ENCODE results near the gene ZFP36.
A peak's percentile ranks its signal among the peaks of the same experiment; 100 is the strongest.

The ZFP36 gene

DNA sequence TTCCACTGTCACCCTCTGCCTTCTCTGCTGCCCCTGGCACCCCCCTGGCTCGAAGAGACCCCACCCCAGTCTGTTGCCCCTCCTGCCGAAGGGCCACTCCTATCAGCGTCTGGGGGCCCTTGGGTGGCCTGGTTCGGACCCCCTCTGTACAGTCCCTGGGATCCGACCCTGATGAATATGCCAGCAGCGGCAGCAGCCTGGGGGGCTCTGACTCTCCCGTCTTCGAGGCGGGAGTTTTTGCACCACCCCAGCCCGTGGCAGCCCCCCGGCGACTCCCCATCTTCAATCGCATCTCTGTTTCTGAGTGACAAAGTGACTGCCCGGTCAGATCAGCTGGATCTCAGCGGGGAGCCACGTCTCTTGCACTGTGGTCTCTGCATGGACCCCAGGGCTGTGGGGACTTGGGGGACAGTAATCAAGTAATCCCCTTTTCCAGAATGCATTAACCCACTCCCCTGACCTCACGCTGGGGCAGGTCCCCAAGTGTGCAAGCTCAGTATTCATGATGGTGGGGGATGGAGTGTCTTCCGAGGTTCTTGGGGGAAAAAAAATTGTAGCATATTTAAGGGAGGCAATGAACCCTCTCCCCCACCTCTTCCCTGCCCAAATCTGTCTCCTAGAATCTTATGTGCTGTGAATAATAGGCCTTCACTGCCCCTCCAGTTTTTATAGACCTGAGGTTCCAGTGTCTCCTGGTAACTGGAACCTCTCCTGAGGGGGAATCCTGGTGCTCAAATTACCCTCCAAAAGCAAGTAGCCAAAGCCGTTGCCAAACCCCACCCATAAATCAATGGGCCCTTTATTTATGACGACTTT is 2.0 kb downstream of the ZFP36 start:
- Mint-ChIP-seq H3K9me3 (no peaks in the 10 kb centered on the region), H3K27me3 (no peaks in the 10 kb centered on the region), H3K4me1 (ENCODE audit: low read depth) (peaks cover 63% of the 10 kb centered on the region), H3K36me3 (ENCODE audit: low read depth) (peaks cover 15% of the 10 kb centered on the region), H3K4me3 (peak overlapping the region; percentile 84), H3K27ac (peak overlapping the region; percentile 88)

DNA sequence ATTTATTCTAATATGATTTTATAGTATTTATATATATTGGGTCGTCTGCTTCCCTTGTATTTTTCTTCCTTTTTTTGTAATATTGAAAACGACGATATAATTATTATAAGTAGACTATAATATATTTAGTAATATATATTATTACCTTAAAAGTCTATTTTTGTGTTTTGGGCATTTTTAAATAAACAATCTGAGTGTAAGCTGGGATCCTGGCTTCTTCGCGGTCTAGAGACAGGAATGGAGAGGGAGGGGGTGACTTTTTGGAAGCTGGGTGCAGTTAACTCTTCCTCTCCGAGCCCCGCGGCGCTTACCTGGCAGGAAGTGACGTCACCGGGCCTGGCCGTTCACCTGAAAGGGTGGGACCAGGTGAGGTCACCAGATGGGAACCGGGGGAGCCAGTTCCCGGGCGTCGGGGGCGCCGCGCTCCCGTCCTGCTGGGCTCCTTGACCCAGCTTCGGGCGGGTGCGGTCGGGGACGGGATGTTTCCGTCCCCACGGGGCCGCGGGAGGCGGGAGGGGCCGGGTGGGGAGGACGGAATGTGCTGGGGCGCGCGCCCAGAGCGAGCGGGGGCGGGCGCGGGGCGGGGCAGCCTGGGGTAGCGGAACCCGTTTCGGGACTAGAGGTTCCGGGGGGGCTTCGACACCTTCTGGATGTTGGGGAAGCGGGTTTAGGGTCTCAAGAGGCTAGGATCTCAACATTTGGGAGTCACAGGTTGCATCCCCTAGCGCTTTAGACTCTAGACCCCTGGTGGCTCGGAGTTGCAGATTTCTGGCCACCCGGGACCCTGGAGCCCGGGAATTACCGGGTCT is 2.8 kb downstream of the ZFP36 start:
- peaks cover 63% of the 10 kb centered on the region for H3K4me1 Mint-ChIP-seq (ENCODE audit: low read depth)
- peak overlapping the region; percentile 88 for H3K27ac Mint-ChIP-seq
- H3K27me3 Mint-ChIP-seq = no peaks in the 10 kb centered on the region
- H3K9me3 Mint-ChIP-seq = no peaks in the 10 kb centered on the region
- H3K36me3 Mint-ChIP-seq (ENCODE audit: low read depth) = peaks cover 15% of the 10 kb centered on the region
- H3K4me3 Mint-ChIP-seq = peak overlapping the region; percentile 84

DNA sequence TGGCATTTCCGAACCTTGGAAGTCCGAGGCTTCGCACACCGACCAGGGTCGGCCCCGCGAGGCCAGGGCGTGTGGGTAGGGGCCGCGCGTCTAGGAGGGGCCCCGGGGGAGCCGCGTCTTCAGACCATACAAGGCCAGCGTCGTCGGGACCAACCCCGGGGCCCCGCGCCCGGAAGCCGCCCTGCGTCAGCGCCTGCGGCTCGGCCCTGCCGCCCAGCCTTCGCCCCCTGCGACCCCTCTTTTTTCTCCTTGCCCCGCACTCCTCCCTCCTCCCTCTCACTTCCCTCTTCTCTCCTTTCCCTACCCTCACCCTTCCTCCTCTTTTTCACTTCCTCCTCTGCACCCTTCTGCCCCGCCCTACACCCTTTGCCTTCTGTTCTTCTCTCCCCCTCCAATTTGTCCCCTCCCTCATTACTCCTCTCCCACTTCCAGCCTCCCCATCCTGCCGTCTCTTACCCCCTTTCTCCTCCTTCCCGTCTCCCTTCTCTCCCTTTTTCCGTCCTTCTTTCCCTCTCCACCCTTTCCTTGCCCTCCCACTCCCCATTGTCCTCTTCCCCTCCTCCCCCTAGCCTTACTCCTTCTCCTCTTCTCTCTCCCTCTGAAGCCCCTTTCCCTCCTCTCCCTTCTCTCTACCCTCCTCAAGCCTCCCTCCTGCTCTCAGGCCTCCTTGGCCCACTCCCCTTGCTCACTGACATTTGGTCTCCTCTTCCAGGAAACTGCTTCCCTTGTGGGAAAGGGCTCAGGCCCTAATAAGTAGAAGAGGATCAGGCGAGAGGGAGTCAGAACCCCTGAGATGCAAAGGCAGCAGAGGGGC is 3.6 kb downstream of the ZFP36 start:
- H3K27ac Mint-ChIP-seq = peak overlapping the region; percentile 79
- peak overlapping the region; percentile 84 for H3K4me3 Mint-ChIP-seq
- no peaks in the 10 kb centered on the region for H3K27me3 Mint-ChIP-seq
- peaks cover 58% of the 10 kb centered on the region for H3K4me1 Mint-ChIP-seq (ENCODE audit: low read depth)
- H3K9me3 Mint-ChIP-seq = no peaks in the 10 kb centered on the region
- H3K36me3 Mint-ChIP-seq (ENCODE audit: low read depth) = peaks cover 15% of the 10 kb centered on the region

- no peaks in the 10 kb centered on the region for H3K27me3 Mint-ChIP-seq
- H3K9me3 Mint-ChIP-seq = no peaks in the 10 kb centered on the region
- H3K4me3 Mint-ChIP-seq = peak overlapping the region; percentile 84
- peak overlapping the region; percentile 79 for H3K27ac Mint-ChIP-seq
- peaks cover 52% of the 10 kb centered on the region for H3K4me1 Mint-ChIP-seq (ENCODE audit: low read depth)
- H3K36me3 Mint-ChIP-seq (ENCODE audit: low read depth) = peaks cover 15% of the 10 kb centered on the region
These were observed 4.1 kb downstream of the ZFP36 start for GRCh38 chr19:39410831-39411080.

DNA sequence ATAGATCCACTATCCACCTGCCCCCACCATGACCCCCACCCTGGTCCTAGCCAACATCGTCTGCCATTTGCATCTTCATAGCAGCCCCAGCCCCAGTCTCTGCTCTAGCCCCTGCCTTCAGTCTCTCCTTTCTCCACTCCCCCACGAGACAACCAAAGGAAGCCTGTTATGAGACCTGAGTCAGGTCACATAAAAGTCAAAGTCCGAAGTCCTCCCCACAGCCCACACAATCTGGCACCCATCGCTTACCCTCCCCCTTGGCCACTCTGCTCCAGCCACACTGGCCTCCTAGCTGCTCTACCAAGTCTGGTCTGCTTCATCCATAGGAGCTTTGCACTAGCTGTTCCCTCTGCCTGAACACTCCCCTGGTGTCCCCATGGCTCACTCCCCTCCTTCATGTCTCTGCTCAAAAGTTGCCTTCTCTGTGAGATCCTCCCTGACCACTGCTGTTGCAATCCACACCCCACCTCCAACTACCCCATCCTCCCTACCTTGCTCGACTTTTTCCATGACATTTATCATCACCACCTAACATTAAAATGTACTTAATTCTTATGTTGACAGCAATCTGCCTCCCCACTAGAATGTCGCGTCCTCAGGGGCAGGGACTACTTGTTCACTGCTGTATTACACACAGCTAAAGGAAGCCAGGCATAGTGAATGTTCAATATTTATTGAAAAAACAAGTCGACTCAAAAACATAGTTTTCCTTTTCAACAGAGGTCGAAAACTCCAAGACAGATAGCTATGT is 4.6 kb downstream of the ZFP36 start:
- H3K27ac Mint-ChIP-seq = peak overlapping the region; percentile 79
- peak overlapping the region; percentile 84 for H3K4me3 Mint-ChIP-seq
- no peaks in the 10 kb centered on the region for H3K9me3 Mint-ChIP-seq
- no peaks in the 10 kb centered on the region for H3K27me3 Mint-ChIP-seq
- H3K4me1 Mint-ChIP-seq (ENCODE audit: low read depth) = peaks cover 47% of the 10 kb centered on the region
- peaks cover 15% of the 10 kb centered on the region for H3K36me3 Mint-ChIP-seq (ENCODE audit: low read depth)

DNA sequence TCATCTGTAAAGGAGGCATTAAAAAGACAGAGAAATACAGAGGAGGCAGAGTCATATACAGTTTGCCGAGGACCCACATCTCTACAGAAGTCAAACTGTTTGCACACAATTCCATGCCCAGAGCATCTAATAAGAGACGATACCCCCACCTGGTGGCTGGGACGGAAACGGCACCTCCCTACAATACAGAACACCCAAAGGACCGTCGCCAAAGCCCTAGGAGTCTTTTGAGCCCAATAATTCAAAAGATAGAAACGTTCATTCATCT is 5.1 kb downstream of the ZFP36 start:
- Mint-ChIP-seq H3K27ac (peak overlapping the region; percentile 79), H3K4me3 (peak overlapping the region; percentile 84), H3K27me3 (no peaks in the 10 kb centered on the region), H3K9me3 (no peaks in the 10 kb centered on the region), H3K4me1 (ENCODE audit: low read depth) (peaks cover 45% of the 10 kb centered on the region), H3K36me3 (ENCODE audit: low read depth) (peaks cover 15% of the 10 kb centered on the region)

GRCh38 chr19:39412100-39412866 is 5.6 kb downstream of the ZFP36 start, which contains the start of gene PLEKHG2:
Gene PLEKHG2 (plus strand): TSS chr19:39412669. CDS start chr19:39414087, 1,418 bp downstream.
- Mint-ChIP-seq H3K27ac (peak within 1 kb of the TSS; percentile 79), H3K9me3 (no peaks in the 10 kb centered on the region), H3K27me3 (no peaks in the 10 kb centered on the region), H3K4me3 (peak within 1 kb of the TSS; percentile 84), H3K4me1 (ENCODE audit: low read depth) (peaks cover 45% of the 10 kb centered on the region), H3K36me3 (ENCODE audit: low read depth) (peaks cover 15% of the 10 kb centered on the region)

DNA sequence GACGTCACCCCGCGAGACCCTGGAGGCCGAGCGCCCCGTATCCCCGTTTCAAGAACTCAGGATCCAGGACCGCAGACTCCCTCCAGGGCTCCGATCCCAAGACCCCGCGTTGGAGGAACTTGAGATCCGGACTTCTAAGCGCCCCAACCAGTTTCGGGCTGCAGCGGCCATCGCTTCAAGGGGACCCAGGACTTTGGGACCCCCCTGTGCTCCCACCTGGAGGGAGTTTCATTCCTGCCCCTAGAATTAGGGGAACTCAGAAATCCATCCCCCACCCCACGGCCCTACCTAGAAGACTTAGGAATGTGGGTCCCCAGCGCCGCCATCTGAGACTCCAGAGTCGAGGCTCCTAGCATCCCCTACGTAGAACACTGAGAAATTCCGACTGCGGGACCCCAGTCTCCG is 6.2 kb downstream of the ZFP36 start:
- H3K4me3 Mint-ChIP-seq = peak overlapping the region; percentile 84
- no peaks in the 10 kb centered on the region for H3K9me3 Mint-ChIP-seq
- H3K4me1 Mint-ChIP-seq (ENCODE audit: low read depth) = peaks cover 45% of the 10 kb centered on the region
- H3K27me3 Mint-ChIP-seq = no peaks in the 10 kb centered on the region
- peak overlapping the region; percentile 65 for H3K27ac Mint-ChIP-seq
- H3K36me3 Mint-ChIP-seq (ENCODE audit: low read depth) = peaks cover 12% of the 10 kb centered on the region

GRCh38 chr19:39413272-39413910 is 6.7 kb downstream of the ZFP36 start:
- H3K4me1 Mint-ChIP-seq (ENCODE audit: low read depth) = peaks cover 40% of the 10 kb centered on the region

GRCh38 chr19:39413911-39414608 is 7.4 kb downstream of the ZFP36 start:
- peaks cover 33% of the 10 kb centered on the region for H3K4me1 Mint-ChIP-seq (ENCODE audit: low read depth)
- H3K4me3 Mint-ChIP-seq = peak overlapping the region; percentile 84
- H3K27me3 Mint-ChIP-seq = no peaks in the 10 kb centered on the region
- peak overlapping the region; percentile 78 for H3K27ac Mint-ChIP-seq
- H3K36me3 Mint-ChIP-seq (ENCODE audit: low read depth) = peaks cover 3% of the 10 kb centered on the region
- no peaks in the 10 kb centered on the region for H3K9me3 Mint-ChIP-seq

More at GRCh38 chr19:39413272-39413910, 6.7 kb downstream of the ZFP36 start:
- Mint-ChIP-seq H3K27ac (peak overlapping the region; percentile 78), H3K9me3 (no peaks in the 10 kb centered on the region), H3K27me3 (no peaks in the 10 kb centered on the region), H3K4me3 (peak overlapping the region; percentile 84), H3K36me3 (ENCODE audit: low read depth) (peaks cover 7% of the 10 kb centered on the region)

- H3K9me3 Mint-ChIP-seq = no peaks in the 10 kb centered on the region
- H3K36me3 Mint-ChIP-seq (ENCODE audit: low read depth) = peaks cover 5% of the 10 kb centered on the region
- H3K4me1 Mint-ChIP-seq (ENCODE audit: low read depth) = peaks cover 30% of the 10 kb centered on the region
- H3K27ac Mint-ChIP-seq = no peak overlapping the region
- H3K27me3 Mint-ChIP-seq = no peaks in the 10 kb centered on the region
- H3K4me3 Mint-ChIP-seq = no peak overlapping the region
These were observed 8.7 kb downstream of the ZFP36 start for GRCh38 chr19:39415111-39416046.
